Stimulated activated CD8-positive, alpha-beta memory T cell treated with anti-CD3 and anti-CD28 coated beads, Interleukin-7, amount 100 ng/mL, for 1 hour (primary cell): ENCODE data around the gene CACNA1S.

ENCODE experiments used
- DNase-seq, 2 donors: peaks; one replicate each; pipeline ENCODE4 v3.0.0-alpha.2; 2020; ENCODE audit warnings: low read depth in 2 of 2

Gene CACNA1S

GRCh38 chr1:201013991-201014815 lies 98.0 kb downstream of the CACNA1S start:
- DNase-seq: no peak

GRCh38 chr1:201013031-201013485 lies 99.2 kb downstream of the CACNA1S start:
- no peak for DNase-seq

- DNase-seq: no peak
Observed at GRCh38 chr1:201011616-201012015, 100.6 kb downstream of the CACNA1S start.

- DNase-seq: no peak
Observed at GRCh38 chr1:201009962-201010645, 102.1 kb downstream of the CACNA1S start.

- DNase-seq: no peak
Observed at GRCh38 chr1:201008666-201009360, 103.4 kb downstream of the CACNA1S start.

GRCh38 chr1:201007481-201007880 lies 104.7 kb downstream of the CACNA1S start:
- DNase-seq: no peak

- no peak for DNase-seq
Observed at GRCh38 chr1:201006450-201006849, 105.8 kb downstream of the CACNA1S start.

GRCh38 chr1:201004732-201005131 lies 107.5 kb downstream of the CACNA1S start:
- no peak for DNase-seq

GRCh38 chr1:201004154-201004553 lies 108.1 kb downstream of the CACNA1S start:
- no peak for DNase-seq

- no peak for DNase-seq
Observed at GRCh38 chr1:201002510-201002909, 109.7 kb downstream of the CACNA1S start.

GRCh38 chr1:201001962-201002361 lies 110.3 kb downstream of the CACNA1S start:
- no peak for DNase-seq

- no peak for DNase-seq
Observed at GRCh38 chr1:201000391-201000790, 111.8 kb downstream of the CACNA1S start.

GRCh38 chr1:200999667-201000066 lies 112.6 kb downstream of the CACNA1S start:
- DNase-seq: no peak

- DNase-seq: no peak
Observed at GRCh38 chr1:200998323-200998722, 113.9 kb downstream of the CACNA1S start.

- DNase-seq: no peak
Observed at GRCh38 chr1:200992382-200993048, 119.7 kb downstream of the CACNA1S start.

- DNase-seq: no peak
Observed at GRCh38 chr1:200991097-200991614, 121.1 kb downstream of the CACNA1S start.

GRCh38 chr1:200990114-200990513 lies 122.1 kb downstream of the CACNA1S start:
- no peak for DNase-seq
